NCI-H345 (cell line): ENCODE results near the gene MAN2C1.

Experiments
- DNase-seq: peaks from one replicate; lab custom pipeline; 2025; lab: John Stamatoyannopoulos, UW

Gene MAN2C1

GRCh38 chr15:75309711-75310110 is 58.7 kb downstream of the MAN2C1 start:
- DNase-seq = no peak

- peak; percentile 11 for DNase-seq
These were observed 60.5 kb downstream of the MAN2C1 start for GRCh38 chr15:75307778-75308390.

DNA sequence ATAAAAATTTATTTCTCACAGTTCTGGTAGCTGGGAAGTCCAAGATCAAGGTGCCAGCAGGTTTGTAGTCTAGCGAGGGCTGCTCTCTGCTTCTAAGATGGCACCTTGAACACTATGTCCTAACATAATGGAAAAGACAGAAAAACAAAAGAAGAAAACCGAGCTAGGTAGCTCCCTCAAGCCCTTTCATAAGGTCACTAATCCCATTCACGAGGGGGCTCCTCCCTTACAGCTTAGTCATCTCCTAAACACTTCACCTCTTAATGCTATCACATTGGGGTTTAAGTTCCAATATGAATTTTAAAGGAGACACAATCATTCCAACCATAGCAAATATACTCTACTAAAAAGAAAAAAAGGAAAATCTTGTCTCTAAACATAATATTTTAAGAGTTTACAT is 62.2 kb downstream of the MAN2C1 start:
- no peak for DNase-seq
